DOHH2 (cell line): ENCODE results near the gene SYNJ2.
"Not testable (repeated sequence)": the region's sequence is repeated elsewhere in the genome, so short reads cannot be mapped to it uniquely, and the experiment has no call there.

Experiments
- H3F3A ChIP-seq: fragments of 200-600 bp; sonication (generic), shearing (Covaris generic); 2 replicates; pipeline ENCODE4 v1.6.0; 2016; ENCODE audit warnings: antibody characterized with exemption, mild to moderate bottlenecking; ENCODE audit not compliant: control insufficient read depth, insufficient read depth
- H3K27ac ChIP-seq: fragments of 200-600 bp; sonication (generic); 2 replicates; pipeline ENCODE4 v1.5.1; 2014; ENCODE audit warnings: low read depth, mild to moderate bottlenecking, low read length, moderate library complexity
- H3K27me3 ChIP-seq: fragments of 200-600 bp; sonication (generic); 2 replicates; pipeline ENCODE4 v1.6.1; 2014; ENCODE audit warnings: mild to moderate bottlenecking, low read length, mixed read lengths; ENCODE audit not compliant: control insufficient read depth
- H3K36me3 ChIP-seq: fragments of 200-600 bp; sonication (generic); 2 replicates; pipeline ENCODE4 v1.6.1; 2014; ENCODE audit warnings: mild to moderate bottlenecking, low read length, moderate library complexity, mixed read lengths; ENCODE audit not compliant: control insufficient read depth
- H3K4me1 ChIP-seq: fragments of 200-600 bp; sonication (generic); 2 replicates; pipeline ENCODE4 v1.6.1; 2014; ENCODE audit warnings: mild to moderate bottlenecking, low read length, mixed read lengths; ENCODE audit not compliant: control insufficient read depth
- H3K4me2 ChIP-seq: fragments of 200-600 bp; sonication (generic); 2 replicates; pipeline ENCODE4 v1.6.0; 2014; ENCODE audit warnings: mild to moderate bottlenecking, low read length, moderate library complexity
- H3K4me3 ChIP-seq: fragments of 200-600 bp; sonication (generic); 2 replicates; pipeline ENCODE4 v1.5.1; 2014; ENCODE audit warnings: mild to moderate bottlenecking, low read length, mixed read lengths
- H3K79me2 ChIP-seq: fragments of 200-600 bp; sonication (generic); 2 replicates; pipeline ENCODE4 v1.6.1; 2014; ENCODE audit warnings: mild to moderate bottlenecking, low read length, mixed read lengths; ENCODE audit not compliant: control insufficient read depth
- H3K9me2 ChIP-seq: fragments of 200-600 bp; sonication (generic); replicated peaks from 2 replicates; pipeline ENCODE4 v1.6.1; 2014; ENCODE audit warnings: mild to moderate bottlenecking, low read length, mixed read lengths; ENCODE audit not compliant: control insufficient read depth
- H3K9me3 ChIP-seq: fragments of 200-600 bp; sonication (generic); 2 replicates; pipeline ENCODE4 v1.6.1; 2014; ENCODE audit warnings: antibody characterized with exemption, low read length, mixed read lengths; ENCODE audit not compliant: control insufficient read depth, insufficient read depth
- H4K20me1 ChIP-seq: fragments of 200-600 bp; sonication (generic); 2 replicates; pipeline ENCODE4 v1.6.0; 2014; ENCODE audit warnings: low read depth, mild to moderate bottlenecking, antibody characterized with exemption, low read length, moderate library complexity; ENCODE audit not compliant: control insufficient read depth, insufficient read depth
- CTCF ChIP-seq: fragments of 200-600 bp; sonication (generic); IDR thresholded peaks from one replicate; pipeline ENCODE4 v1.5.1; 2014; ENCODE audit warnings: antibody characterized with exemption, mild to moderate bottlenecking, low read depth, low read length; ENCODE audit not compliant: poor library complexity, severe bottlenecking
- EZH2phosphoT487 ChIP-seq: fragments of 200-600 bp; sonication (generic); IDR thresholded peaks from 2 replicates; pipeline ENCODE4 v1.6.1; 2017; ENCODE audit warnings: borderline replicate concordance, mild to moderate bottlenecking, antibody characterized with exemption, low read length, moderate library complexity, mixed read lengths

The SYNJ2 gene

GRCh38 chr6:157965387-157965786 lies 16.3 kb upstream of the SYNJ2 start:
- Histone ChIP-seq H3K4me2 (no peak overlapping the region), H3K9me3 (no peaks in the 10 kb centered on the region), H3F3A (no peaks in the 10 kb centered on the region), H3K27me3 (no peaks in the 10 kb centered on the region; the same call in 1 of the 2 replicates), H3K79me2 (no peaks in the 10 kb centered on the region), H3K4me1 (no peaks in the 10 kb centered on the region), H3K36me3 (no peaks in the 10 kb centered on the region), H3K9me2 (no peaks in the 10 kb centered on the region), H4K20me1 (no peaks in the 10 kb centered on the region), H3K4me3 (no peak overlapping the region), H3K27ac (no peak overlapping the region)
- no peak for TF ChIP-seq CTCF
- TF ChIP-seq EZH2phosphoT487: no peak

GRCh38 chr6:157966589-157966977 lies 15.1 kb upstream of the SYNJ2 start:
- H3F3A ChIP-seq: no peaks in the 10 kb centered on the region
- no peaks in the 10 kb centered on the region for H3K9me2 ChIP-seq
- H3K4me2 ChIP-seq: no peak overlapping the region
- no peaks in the 10 kb centered on the region for H3K9me3 ChIP-seq
- peaks cover 4% of the 10 kb centered on the region for H3K27me3 ChIP-seq
- no peaks in the 10 kb centered on the region for H3K36me3 ChIP-seq
- no peak for TF ChIP-seq EZH2phosphoT487
- no peak for TF ChIP-seq CTCF
- no peak overlapping the region for H3K27ac ChIP-seq
- H3K79me2 ChIP-seq: no peaks in the 10 kb centered on the region
- H3K4me1 ChIP-seq: no peaks in the 10 kb centered on the region
- H4K20me1 ChIP-seq: no peaks in the 10 kb centered on the region
- no peak overlapping the region for H3K4me3 ChIP-seq

- TF ChIP-seq EZH2phosphoT487 (no peak), CTCF (no peak)
- no peaks in the 10 kb centered on the region for H3K9me3 ChIP-seq
- no peaks in the 10 kb centered on the region for H3K4me1 ChIP-seq
- peaks cover 6% of the 10 kb centered on the region for H3K27me3 ChIP-seq
- H4K20me1 ChIP-seq: no peaks in the 10 kb centered on the region
- H3K27ac ChIP-seq: no peak overlapping the region
- H3F3A ChIP-seq: no peaks in the 10 kb centered on the region
- no peak overlapping the region for H3K4me2 ChIP-seq
- H3K4me3 ChIP-seq: no peak overlapping the region
- no peaks in the 10 kb centered on the region for H3K9me2 ChIP-seq
- no peaks in the 10 kb centered on the region for H3K36me3 ChIP-seq
- H3K79me2 ChIP-seq: no peaks in the 10 kb centered on the region
Measured at GRCh38 chr6:157967020-157967419, 14.6 kb upstream of the SYNJ2 start.

GRCh38 chr6:157967486-157967885 lies 14.2 kb upstream of the SYNJ2 start:
- H3K27me3 ChIP-seq: peaks cover 6% of the 10 kb centered on the region
- no peak overlapping the region for H3K4me2 ChIP-seq
- H4K20me1 ChIP-seq: no peaks in the 10 kb centered on the region
- H3K36me3 ChIP-seq: no peaks in the 10 kb centered on the region
- no peaks in the 10 kb centered on the region for H3F3A ChIP-seq
- no peak for TF ChIP-seq EZH2phosphoT487
- no peak for TF ChIP-seq CTCF
- H3K9me3 ChIP-seq: no peaks in the 10 kb centered on the region
- H3K4me3 ChIP-seq: no peak overlapping the region
- no peaks in the 10 kb centered on the region for H3K4me1 ChIP-seq
- H3K79me2 ChIP-seq: no peaks in the 10 kb centered on the region
- no peaks in the 10 kb centered on the region for H3K9me2 ChIP-seq
- H3K27ac ChIP-seq: no peak overlapping the region

GRCh38 chr6:157972177-157972576 lies 9.5 kb upstream of the SYNJ2 start:
- H4K20me1 ChIP-seq, H3K4me2 ChIP-seq, H3K79me2 ChIP-seq, H3K9me3 ChIP-seq, H3K36me3 ChIP-seq, H3F3A ChIP-seq, H3K27me3 ChIP-seq, H3K9me2 ChIP-seq, H3K4me1 ChIP-seq, H3K27ac ChIP-seq, H3K4me3 ChIP-seq: not testable (repeated sequence)
